Measurements from ENCODE around the gene PSMA6.
A peak's percentile ranks its signal among the peaks of the same experiment; 100 is the strongest.
"Not testable (repeated sequence)": the region's sequence is repeated elsewhere in the genome, so short reads cannot be mapped to it uniquely, and the experiment has no call there.

PSMA6 gene

DNA sequence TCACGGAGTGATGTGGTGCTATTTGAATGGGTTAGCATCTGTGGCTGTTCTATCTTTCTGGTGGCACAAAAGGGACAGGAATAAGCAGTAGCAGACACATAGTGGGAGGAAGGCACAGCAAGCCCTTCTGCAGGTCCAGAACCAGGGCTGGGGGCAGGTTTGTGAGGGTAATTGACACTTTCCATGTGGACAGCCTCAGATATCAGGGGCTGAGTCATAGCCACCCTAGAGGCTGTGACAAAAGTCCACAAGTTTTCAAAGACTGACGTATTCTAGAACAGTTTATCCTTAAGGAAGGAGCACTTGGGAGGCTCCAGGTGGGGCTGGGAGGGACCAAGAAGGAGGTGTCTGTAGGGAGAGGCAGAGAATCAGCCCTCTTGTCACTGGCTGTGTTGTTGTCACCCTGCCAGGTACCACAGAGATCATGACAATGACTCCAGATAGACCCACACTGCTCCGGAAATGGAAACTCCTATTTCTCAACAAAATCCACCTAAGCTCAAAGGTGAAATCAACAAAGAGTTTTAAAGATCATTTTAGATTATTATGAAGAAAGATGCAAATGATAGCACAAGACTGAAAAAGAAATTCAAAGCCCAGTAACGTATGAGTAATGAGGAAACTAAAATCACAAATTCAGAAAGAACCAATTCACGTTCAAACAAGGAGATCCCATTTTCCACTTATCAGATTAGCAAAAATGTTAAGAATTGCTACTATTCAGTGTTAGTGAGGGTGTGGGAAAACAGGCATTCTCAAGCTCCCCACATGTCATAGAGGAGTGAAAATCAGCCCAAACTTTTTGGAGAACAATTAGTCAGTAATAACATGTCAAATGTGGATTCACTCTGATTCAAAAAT is 64.0 kb downstream of the PSMA6 start:
- H3K27ac ChIP-seq, result peak overlapping the region in 2 of 21 experiments; percentile 3 to 31

DNA sequence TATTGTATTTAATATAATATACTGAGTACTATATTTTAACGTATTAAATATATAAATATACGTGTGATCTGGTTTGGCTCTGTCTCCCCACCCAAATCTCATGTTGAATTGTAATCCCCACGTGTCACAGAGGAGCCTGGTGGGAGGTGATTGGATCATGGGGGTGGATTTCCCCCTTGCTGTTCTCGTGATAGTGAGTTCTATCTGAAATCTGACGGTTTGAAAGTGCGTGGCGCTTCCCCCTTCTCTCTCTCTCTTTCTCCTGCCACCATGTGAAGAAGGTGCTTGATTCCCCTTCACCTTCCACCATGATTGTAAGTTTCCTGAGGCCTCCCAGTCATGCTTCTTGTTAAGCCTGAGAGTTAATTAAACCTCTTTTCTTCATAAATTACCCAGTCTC is 67.5 kb downstream of the PSMA6 start:
- H3K27ac ChIP-seq, H3K4me3 ChIP-seq: not testable (repeated sequence)

More for the DNA sequence above, 64.0 kb downstream of the PSMA6 start:
- H3K4me3 ChIP-seq, result no peak overlapping the region

DNA sequence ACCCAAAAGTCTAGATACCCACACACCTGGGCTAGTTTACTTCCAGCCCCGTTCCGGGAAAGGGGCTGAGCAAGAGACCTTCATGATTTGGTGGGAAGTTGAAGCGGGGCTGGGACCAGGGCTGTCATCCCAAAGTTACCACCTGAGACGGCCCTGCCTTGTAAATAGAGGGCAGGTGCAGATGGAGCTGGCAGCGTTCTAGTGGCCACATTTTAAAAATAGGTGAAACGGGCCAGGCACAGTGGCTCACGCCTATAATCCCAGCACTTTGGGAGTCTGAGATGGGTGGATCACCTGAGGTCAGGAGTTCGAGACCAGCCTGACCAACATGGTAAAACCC is 68.9 kb downstream of the PSMA6 start:
- Histone ChIP-seq H3K4me3 (no peak overlapping the region), H3K27ac (no peak overlapping the region)

DNA sequence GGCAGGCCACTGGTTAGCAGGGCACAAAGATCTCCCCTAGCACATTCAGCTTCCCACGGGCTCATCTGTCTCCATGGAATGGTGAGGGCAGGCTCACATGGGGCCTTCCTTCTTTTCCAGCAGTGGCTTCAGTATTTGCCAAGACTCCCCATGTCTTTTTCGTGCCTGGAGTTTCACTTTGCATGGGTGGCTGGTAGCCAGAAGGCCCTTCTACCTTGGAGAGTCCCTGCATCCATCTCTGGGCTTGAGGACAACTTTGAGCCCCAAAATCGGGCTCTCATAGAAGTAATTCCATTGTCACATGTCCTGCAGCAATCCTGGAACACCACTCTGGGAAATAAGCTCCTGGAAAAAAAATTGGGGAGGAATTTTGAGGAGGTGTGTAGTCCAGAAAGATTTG is 70.3 kb downstream of the PSMA6 start:
- H3K27ac ChIP-seq, result no peak overlapping the region
- no peak overlapping the region for H3K4me3 ChIP-seq

DNA sequence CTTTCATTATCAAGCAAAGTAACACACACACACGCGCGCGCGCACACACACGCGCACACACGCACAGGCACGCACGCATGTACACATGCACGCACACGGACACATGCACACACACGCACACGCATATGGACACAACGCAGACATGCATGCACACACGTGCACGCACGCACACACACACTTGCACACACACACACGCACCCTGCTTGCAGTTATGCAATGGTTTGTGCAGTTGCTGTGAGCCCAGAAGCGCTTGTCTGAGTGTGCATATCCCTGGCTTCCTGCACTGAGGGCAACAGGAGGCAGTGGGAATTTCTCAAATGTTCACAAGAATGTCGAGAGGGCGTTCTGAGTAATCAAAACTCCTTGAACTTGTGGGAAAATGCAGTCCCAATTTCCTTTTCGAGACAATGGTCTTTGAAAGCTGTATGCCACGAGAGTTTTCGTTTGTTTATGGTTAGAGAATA is 70.8 kb downstream of the PSMA6 start:
- peak overlapping the region in 2 of 21 experiments; percentile 35 to 37 for H3K27ac ChIP-seq
- H3K4me3 ChIP-seq, result no peak overlapping the region

DNA sequence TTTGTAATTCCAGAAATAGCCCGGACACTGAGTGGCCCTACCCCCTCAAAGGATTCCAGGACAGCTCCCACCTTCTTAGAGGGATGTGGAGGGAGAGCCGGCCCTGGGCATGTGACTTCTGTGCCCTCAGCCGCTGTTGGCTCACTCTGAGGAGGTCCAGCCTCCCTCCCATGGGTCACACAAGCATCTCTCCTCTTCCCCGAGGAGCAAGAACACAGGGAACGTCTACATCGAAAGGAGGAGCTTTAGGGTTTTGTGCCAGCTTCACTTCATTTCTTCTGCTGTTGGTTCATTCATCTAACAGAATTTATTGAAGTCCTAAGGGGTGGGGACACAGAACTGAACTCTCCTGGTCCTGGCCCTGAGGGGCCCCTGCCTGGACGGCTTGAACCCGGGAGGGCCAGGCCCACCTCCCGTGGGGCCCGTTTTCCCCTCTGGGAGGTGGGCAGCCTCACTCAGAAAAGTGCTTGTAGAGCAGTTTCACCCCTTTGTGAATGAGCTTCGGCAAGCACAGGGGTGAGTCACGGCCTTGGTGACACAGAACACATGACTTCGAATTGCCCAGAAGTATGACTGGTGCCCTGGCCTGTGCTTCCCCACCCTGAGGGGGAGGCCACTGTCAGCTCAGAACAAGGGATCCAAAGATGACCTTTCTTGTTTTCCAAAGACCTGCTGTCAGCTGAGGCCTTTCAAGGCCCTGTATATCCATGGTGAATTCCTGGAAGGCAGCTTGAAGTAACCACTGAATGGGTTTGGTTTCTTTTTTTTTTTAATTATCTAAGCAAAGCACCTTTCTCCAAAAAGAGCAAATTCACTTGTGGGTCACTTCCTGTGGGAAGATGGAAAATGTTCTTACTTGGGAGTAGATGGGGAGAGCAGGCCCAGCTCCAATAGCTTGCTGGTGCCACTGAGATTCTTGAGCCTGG is 73.2 kb downstream of the PSMA6 start:
- no peak overlapping the region for H3K4me3 ChIP-seq

DNA sequence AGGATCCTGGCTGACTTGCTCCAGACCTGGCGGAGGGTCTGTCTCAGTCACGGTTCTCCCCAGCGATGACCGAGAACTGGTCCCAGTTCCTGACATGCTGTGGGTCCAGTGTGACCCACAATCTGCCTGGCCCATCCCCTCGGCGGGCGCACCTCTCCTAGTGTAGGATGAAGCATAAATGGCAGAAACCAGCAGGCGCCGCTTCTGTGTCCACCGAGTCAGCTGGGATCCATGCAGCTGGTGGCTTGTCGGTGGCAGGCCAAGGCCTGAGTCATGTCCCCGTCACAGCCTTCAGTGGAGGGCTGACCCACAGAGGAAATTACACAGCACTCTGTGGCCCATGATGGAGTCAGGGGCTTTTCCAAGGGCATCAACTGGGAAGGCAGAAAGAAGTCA is 73.9 kb downstream of the PSMA6 start:
- H3K27ac ChIP-seq, result peak overlapping the region in 20 of 21 experiments; percentile 31 to 94 (median 78)

More for the DNA sequence above, 73.2 kb downstream of the PSMA6 start:
- peak overlapping the region in 20 of 21 experiments; percentile 31 to 94 (median 78) for H3K27ac ChIP-seq

DNA sequence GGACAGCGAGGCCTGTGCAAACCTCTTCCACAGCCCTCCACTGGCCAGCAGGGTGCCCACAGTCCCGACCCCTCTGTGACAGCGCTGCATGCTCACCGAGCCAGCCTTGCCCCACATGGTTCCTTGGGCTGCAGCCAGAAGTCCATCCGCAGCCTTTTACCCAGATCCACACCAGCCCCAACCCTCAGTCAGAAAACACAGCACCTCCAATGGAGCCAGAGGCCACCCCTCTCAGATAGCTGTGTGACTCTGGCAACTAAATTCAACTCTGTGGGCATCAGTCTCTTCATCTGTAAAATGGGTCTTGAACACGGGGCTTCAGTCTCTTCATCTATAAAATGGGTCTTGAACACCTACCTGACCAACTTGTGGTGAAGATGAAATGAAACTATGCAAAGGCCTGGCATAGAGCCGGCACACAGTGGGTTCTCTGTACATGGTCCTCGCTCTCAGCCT is 74.4 kb downstream of the PSMA6 start:
- no peak overlapping the region for H3K4me3 ChIP-seq
- peak overlapping the region in 19 of 21 experiments; percentile 49 to 94 (median 79) for H3K27ac ChIP-seq

More for the DNA sequence above, 73.9 kb downstream of the PSMA6 start:
- no peak overlapping the region for H3K4me3 ChIP-seq

DNA sequence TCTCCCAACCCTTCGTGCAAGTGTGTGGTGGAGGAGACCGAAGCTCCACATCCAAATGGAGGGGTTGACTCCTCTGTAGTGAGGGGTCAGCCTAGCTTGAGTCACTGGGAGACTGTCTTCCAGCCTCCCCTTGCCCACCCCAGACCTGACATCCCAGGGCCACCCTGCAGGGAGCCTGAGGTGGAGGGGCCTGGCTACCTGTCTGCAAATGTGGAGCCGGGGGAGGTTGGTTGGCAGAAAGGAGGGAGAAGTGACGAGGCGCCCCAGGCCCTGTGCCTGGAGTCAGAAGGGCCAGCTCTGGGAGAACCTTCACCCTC is 74.8 kb downstream of the PSMA6 start:
- H3K4me3 ChIP-seq, result no peak overlapping the region
- H3K27ac ChIP-seq, result peak overlapping the region in 17 of 21 experiments; percentile 3 to 94 (median 78)
